Stimulated activated CD4-positive, alpha-beta T cell treated with anti-CD3 and anti-CD28 coated beads, TNF-alpha, amount 100 ng/mL, for 48 hours (primary cell): ENCODE data around the gene GIPC1.

Experiments
- DNase-seq, 3 donors: peaks; one replicate each; pipeline ENCODE4 v3.0.0-alpha.2; 2020; ENCODE audit warnings: low read depth in 3 of 3

The GIPC1 gene

DNA sequence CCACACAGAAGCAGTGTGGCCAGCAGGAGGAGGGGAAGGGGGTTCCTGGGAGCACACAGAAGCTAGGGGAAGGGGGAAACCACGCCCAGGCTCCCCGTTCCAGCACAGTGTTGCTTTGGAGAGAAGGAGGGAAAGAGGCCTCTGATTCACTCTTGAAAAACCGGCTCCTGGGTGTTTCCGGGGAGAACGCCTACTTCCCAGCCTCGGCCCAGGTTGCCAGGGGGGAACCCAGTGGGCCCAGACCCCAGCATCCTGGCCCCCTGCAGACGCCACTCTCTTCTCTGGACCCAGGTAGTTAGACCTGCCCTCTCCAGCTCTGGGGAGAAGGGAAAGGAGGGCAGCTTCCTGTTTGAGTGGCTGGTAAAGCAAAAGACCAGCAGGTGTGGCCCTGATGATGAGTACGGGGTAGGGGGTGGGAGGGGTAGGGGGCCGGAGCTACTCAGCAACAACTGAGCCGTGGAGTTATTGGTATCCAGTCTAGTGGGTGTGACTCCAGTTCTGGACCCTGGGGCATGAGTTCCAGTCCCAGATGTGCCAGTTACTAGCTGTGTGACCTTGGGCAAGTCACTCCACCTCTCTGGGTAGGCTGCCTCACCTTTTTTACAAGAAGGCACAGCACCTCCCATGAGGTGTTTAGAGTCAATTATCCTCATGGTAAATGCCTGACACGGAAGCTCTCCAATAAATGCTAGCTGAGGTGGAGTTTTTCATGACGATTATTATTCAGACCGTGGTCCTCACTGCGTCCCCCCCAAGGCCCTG is 836 bp downstream of the GIPC1 start:
- DNase-seq: no peak

DNA sequence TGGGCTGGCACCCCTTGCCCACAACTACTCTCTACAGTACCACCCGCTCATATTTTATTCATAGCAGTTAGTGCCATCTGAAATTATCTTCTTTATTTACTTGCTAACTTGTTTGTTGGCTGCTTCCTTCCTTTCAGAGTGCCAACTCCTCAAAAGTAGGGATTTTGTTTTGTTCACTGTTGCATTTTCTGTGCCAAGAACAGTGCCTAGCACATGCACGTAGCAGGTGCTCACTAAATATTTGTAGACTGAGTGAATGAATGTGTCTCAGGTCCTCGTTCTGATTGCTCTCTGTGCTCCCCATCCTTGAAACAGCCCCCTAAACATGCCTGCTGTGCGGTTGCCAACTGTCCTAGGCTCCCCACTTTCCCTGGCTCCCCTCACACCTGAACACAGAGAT is 1.5 kb downstream of the GIPC1 start:
- DNase-seq: no peak

DNA sequence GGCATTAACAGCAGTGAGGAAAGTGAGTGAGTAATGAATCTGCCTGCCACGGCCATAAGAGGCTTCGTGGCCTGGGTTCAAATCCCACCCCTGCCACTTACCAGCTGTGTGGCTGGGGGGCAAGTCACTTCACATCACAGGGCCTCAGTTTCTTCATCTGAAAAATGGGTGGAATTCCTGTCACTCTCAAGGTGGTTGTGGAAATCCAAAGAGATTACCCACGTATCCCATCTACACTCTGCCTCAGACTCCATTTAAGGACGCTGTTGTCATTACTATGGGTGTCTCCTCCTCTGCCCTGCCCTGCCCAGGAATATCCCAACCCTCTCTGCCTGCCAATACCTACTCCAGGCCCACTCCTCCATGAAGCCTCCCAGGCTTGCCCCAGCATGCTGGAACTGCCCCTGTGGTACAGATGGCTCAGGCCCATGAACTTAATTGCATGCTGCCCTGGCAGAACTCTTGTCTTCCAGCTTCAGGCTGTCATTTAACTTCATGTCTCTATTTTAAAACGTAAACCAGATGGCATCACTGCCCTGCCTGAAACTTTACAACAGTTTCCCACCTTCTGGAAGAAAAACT is 3.1 kb downstream of the GIPC1 start:
- no peak for DNase-seq

DNA sequence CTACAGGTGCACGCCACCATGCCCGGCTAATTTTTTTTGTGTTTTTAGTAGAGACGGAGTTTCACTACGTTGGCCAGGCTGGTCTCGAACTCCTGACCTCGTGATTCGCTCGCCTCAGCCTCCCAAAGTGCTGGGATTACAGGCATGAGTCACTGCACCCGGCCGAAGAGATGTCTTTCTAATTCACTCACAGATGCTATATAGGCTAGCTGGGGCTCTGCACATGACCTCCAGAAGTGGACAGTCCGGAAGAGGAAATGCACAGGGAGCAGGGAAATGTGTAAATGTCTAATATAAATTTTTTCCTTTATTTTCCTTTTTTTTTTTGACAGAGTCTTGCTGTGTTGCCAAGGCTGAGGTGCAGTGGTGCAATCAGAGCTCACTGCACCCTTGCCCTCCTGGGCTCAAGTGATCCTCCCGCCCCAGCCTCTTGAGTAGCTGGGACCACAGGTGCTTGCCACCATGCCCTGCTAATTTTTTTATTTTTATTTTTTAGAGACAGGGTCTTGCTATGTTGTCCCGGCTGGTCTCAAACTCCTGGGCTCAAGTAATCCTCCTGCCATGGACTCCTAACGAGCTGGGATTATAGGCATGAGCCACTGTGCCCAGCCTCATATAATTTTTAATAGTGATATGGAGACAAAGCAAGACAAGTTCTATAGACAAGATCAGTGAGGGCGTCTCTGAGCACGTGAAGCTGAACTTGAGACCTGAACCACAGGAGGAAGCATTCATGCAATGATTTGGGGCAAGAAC is 8.4 kb downstream of the GIPC1 start:
- no peak for DNase-seq

DNA sequence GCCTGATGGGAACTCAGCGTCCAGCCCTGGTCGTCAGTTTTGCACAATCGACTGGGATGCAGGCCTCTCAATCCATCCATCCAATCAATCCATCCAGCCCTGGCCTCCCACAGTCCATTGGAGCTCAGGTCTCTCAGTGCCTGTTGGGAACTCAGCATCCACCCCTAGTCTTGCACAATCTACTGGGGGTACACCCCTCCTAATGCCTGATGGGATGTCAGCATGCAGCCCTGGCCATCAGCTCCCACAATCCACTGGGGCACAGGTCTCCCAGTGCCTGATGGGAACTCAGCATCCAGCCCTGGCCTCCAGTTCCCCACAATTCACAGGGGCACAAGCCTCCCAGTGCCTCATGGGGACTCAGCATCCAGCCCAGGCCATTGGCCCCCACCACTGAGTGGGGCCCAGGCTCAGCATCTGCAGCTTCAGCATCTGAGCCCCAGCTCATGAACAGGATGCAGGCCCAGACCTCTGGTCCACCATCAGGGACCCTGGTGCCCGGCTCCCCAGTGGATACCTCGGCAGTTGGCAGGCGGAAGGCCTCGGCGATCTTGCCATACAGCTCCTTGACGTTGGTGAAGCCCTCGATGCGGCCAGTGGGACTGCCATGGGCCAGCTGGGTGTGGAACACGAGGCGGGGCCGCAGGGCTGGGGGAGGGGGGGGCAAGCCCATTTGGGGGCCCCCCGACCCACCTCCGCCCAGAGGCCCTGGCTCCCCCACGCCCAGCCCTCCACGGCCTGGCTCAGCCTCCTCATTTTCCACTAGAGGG is 13.6 kb downstream of the GIPC1 start:
- no peak for DNase-seq

DNA sequence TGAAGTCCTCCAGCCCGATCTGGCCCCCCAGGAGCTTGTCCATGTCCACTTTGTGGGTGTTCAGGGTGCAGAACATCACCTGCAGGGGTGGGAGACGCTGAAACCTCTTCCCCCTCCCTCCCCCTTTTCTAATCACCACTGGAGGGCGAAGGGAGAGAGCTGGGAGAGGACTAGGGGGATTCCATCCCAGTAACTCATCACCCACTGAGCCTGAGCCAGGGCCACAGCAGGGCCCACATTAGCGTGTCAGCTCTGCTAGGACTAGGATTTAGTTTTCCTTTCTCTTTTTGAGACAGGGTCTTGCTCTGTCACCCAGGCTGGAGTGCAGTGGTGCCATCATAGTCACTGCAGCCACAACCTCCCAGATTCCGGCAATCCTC is 15.2 kb downstream of the GIPC1 start:
- no peak for DNase-seq

DNA sequence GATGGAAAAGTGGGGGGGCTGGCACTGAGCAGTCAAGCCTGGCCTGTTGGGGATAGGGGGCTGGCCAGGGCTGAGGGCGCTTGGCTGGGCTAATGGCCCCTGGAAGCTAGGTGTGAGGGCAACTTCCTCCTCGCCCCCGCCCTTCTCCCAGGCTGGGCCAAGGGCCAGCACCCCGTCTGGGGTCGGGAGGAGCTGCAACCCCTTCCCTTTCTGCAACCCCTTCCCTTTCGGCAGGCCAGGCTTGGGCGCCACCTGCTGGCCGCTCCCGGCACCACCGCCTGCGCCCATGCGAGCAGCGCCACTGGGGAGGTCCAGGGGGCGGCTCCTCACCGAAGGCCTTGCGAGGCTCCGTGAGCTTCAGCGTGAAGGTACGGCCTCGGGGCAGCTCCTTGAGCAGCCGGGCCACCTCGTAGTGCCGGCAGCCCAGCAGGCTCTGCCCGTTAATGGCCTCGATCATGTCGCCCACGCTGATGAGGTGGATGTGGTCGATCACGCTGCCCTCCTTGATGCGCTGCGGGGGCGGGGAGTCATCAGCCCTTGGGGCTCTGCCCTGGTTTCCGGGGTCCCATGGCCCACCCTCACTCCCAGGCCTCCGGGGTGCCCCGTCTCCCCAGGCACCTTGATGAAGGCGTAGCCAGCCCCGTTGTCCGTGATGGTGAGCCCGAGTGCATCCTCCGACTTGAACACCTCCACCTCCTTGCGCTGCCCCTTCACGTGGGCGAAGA is 15.8 kb downstream of the GIPC1 start:
- DNase-seq: peak; percentile 57 to 65 (median 60)

DNA sequence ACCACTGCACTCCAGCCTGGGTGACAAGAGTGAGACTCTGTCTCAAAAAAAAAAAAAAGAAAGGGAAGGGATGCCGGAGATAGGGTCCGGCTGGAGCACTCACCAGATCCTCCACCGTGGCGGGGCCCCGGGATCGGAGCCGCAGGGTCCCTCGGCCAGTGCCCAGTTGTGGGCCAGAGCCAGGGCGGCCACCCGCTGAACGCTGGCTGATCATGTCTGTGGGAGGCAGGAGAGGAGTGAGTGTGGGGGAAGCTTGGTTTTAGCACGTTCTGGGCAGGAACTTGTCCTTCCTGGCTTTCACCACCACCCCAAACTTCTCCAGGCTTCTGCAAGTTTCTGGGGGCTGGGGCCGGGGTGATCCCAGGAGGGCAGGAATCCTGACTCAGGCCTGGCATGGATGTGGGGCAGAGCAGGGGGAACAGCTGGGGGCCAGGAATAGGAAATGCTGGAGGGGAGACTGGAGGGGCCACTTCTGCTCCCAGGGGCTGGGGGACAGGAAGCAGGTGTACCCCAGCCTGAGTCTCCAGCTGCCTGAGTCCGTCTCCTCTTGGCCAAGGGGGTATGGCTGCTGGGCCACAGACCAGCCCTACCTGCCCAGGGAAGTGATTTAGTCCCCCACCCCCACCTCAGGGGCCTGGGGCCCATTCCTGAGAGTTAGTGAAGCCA is 16.5 kb downstream of the GIPC1 start:
- DNase-seq: no peak

DNA sequence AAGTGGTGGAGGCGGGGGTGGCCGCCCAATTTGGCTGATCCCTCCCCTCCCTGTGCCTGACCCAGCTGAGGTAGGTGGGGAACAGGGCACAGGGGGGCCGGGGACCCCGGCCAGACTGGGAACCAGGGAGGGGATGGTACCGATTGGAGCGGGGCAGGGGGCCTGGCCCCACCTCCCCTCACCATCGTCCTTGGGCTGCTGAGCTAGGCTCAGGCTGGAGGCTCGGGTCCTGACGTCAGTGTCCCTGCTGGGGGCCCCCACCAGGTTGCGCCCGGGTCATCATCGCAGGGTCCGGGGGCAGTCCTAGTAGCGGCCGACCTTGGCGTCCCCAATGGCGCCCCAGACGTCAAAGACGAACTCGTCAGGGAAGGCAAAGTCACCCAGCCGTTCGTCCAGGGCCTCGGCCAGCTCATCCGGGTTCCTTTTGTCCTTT is 17.8 kb downstream of the GIPC1 start:
- no peak for DNase-seq

DNA sequence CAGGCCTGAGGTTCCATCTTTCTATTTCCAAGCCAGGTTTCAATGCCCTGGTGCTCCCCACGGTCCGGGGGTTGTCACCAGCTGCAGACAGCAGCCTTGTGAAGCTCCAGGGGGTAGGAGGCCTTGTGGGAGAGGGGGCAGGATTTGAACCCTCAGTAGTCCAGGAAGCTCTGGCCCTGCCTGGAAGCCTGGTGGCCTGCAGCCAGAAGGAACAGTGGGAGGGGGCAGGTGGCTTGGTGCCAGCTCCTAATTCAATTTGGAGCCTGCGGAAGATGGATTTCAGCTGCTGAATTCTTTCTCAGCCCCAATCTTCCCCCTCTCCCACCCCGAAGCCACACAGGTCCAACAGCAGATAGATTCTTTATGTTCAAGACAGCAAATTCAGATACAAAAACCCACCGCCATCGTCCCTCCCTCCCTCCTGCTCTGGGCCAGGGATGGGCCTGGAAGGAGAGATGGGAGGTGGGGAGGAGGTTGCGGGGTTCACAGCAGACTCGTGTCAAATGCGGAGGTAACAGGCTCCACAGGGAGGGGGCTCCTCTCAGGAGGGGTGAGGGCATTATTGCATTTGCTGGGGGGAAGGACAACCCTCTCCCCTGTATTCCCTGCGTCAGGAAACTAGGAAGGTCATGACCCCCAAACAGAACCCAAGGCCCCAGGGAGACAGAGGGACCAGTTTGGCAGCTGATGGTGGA is 18.4 kb downstream of the GIPC1 start:
- DNase-seq: no peak

DNA sequence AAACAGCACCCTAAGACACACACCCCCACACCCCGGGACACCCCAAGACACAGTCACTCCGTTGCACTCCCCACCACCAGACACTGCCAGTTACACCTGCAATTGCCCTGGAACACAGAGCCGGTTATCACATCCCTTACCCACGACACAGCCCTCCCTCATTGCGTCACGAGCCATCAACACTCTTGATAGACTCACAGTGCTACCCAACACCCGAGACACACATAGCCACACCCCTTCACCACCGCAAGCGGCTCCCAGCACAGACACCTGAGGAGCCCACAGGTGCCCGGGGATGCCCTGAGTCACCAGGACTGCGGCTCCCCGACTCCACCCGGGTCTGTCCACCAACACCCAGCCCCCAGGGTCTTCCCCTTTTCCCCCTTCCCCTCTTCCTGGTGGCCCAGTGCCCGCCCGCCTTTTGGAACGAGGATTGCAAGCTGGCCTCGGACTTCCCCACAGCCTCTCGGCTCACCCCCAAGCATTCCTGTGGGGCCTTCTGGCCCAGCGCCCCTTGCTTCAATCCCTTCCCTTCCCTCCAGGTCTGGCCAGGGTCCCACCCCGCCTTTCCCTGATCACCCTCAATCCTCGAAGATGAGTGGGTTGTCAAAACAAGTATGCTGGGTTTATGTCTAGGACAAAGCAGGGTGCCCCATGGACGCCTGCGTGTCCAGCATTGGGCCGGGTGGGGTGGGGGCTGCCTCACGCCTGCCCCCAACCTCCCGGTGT is 19.1 kb downstream of the GIPC1 start:
- no peak for DNase-seq

DNA sequence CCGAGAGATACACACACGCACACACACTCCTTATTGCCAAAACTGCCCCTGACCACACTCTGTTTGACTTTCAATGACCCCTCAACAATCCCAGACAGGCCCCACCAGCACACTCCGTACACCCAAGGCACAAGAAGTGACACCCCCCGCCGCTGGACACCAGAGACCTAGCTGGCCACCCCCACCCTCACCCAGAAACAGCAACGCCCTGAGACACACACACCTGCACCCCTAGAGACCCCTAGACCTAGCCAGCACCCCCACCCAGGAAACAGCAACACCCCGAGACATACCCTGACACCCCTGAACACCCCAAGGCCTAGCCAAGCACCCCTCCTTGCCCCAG is 19.6 kb downstream of the GIPC1 start:
- DNase-seq: no peak

DNA sequence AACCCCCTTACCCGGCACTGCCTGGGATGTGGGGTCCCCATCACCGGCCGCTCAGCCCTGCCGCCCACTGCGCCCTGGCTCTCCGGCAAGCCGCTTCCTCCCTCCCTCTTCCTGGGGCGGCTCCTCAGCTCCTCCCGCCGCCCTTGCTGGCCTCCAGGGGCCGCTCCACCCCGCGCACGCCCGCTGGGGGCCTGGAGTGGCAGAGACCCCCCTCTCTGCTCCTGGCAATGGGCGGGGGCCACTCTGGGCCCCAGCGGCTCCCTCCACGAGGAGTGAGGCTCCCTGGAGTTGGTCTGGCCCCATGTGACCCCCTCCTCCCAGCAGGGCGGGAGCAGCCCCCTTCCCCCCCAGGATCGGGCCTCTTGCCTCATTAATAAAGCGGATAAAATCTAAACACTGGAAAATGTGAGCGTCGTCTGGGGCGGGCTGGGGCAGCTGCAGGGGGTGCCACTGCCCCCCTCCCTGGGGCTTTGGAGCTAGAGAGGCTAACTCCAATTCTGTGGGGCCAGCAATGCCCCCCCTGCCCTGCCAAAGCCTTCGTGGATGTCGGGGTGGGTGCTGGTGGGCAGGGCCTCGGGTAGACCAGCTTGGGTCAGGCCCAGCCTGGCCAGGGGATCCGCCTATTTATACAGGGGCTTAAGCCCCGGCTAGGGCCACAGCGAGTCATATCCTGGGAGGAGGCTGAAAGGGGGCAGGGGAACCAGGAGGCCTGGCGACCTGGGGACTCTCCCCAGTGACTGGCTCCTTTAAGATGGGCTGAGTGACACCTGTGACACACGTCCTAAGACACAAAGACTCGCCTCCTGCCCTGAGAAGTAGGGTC is 20.5 kb downstream of the GIPC1 start, which contains the start of gene PTGER1:
TSS of gene PTGER1 (minus strand) at position 104 of the 823 bp plus-strand sequence. CDS start 1,034 bp downstream, outside the sequence.
- DNase-seq: no peak

DNA sequence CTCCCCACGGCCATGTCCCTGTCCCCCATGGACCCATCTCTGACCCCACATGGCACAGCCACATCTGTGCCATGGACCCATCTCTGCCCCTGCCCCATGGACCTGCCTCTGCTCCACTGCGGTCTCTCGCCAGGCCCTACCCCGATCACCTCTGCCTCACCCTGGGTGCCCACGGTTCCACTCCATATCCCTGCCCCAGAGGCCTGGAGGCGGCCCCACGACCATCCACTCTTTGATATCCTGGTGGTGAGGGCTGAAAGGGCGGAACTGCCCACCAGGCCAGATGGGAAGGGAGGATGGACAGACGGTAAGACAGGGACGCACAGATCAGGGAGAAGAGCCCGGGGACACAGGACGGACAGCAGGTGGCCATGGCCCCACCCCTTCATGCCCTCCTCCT is 21.1 kb downstream of the GIPC1 start:
- no peak for DNase-seq

DNA sequence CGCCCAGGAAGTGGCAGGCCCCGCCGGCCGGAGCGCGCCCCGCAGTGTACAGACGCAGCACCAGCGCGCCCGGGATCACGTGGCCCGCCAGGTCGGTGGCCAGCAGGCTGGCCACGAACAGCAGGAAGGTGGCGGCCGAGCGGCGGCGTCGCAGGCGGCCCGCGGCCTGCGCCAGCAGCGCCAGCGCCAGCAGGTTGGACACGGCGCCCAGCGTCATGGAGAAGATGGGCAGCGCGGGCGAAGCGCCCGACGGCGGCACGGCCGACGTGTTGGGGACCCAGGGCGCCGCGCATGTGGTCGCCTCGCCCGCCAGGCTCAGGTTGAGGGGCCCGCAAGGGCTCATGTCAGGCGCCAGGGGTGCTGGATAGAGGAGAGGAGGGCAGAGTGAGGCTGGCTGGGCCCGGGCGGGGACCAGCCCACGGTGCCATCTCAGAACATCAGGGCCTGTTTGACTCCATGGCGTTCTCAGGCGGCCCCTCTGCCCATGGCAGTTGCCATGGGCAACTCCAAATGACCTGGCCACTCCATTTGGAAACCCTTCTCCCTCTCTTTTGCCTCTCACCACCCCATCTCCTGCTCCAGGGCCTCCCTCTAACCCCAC is 21.8 kb downstream of the GIPC1 start:
- DNase-seq: no peak

DNA sequence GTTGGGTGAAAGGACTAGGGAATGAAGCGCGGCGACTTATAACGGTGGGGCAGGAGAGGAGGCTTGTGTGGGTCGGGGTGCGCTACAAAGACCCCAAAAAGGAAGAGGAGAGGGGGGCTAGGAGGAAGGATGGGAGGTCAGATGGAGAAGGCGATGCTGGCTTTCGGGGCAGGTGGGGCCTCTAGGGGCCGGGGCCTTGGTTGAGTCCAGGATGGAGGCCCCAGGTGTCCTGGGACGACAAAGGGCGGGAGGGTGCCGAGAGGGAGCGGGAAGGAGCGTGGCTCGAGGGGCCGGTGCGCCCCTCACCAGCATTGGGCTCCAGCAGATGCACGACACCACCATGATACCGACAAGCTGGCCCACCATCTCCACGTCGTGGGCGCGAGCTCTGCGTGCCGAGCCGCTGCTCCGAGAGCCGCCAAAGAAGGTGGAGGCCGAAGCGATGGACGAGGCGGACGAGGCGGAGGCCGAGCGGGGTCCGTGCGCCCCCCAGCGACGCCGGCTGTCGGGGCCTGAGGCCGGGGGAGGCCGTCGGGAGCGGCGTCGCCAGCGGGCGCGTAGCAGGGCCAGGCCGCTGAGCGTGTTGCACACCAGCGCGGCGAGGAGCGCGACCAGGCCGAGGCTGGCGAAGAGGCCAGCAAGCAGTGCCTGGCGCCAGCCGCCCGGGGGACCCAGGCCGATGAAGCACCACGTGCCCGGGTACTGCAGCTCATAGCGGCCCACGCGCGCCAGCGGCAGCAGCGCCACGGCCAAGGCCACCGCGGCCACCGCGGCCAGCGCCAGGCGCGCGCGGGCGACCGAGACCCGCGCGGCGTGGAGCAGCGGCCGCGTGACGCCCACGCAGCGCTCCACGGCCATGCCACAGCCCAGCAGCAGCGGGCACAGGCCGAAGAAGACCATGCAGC is 22.6 kb downstream of the GIPC1 start:
- DNase-seq: no peak

DNA sequence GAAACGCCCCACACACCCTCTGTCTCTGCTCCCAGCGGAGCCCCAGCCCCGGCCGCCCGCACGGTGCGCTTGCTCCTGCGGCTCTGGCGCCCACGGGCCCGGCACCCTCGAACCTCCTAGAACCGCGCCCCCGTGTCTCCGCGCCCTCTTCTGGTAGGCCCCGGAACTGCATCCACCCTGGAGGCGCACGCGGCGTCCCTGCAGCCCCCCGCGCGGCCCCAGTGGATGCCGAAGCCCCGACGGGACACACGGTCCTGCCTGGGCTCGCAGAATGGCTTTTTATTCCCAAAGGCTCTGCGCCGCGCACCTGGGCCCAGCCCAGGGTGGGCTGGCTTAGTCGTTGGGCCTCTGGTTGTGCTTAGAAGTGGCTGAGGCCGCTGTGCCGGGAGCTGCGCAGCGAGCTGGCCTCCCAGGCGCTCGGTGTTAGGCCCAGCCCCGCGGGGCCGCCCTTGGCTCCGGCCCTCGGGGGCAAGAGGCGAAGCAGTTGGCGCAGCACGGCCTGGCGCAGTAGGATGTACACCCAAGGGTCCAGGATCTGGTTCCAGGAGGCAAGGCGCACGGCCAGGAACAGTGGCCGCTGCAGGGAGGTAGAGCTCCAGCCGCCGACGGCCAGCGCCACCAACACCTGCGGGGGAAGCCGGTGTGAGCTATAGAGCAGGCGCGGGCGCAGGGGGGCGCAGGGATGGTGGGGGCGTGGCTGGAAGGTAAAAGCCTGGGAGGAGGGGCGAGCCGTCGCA is 23.6 kb downstream of the GIPC1 start:
- DNase-seq: peak; percentile 63 to 87 (median 76)
